Stimulated activated CD8-positive, alpha-beta memory T cell treated with anti-CD3 and anti-CD28 coated beads, Interleukin-2, amount 100 ng/mL, for 1 hour (primary cell): Measurements from ENCODE around the gene SMAP1.

Experiments used
- DNase-seq, 2 donors: peaks; one replicate each; pipeline ENCODE4 v3.0.0-alpha.2; 2020; ENCODE audit warnings: low read depth in 2 of 2

Gene SMAP1

DNA sequence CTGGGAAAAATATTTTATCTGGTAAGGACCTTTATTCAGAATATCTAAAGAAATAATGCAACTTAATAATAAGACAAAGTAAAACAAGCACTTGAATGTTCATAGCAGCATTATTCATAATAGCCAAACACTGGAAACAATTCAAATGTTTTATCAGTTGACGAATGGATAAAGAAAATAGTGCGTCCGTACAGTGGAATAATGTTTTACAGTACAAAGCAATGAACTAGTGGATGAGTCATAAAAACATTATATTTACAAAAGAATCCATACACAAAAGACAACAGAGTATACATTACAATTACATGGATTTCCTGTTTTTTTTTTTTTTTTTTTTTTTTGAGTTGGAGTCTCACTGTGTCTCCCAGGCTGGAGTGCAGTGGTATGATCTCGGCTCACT is 12.7 kb downstream of the SMAP1 start:
- DNase-seq, result no peak

DNA sequence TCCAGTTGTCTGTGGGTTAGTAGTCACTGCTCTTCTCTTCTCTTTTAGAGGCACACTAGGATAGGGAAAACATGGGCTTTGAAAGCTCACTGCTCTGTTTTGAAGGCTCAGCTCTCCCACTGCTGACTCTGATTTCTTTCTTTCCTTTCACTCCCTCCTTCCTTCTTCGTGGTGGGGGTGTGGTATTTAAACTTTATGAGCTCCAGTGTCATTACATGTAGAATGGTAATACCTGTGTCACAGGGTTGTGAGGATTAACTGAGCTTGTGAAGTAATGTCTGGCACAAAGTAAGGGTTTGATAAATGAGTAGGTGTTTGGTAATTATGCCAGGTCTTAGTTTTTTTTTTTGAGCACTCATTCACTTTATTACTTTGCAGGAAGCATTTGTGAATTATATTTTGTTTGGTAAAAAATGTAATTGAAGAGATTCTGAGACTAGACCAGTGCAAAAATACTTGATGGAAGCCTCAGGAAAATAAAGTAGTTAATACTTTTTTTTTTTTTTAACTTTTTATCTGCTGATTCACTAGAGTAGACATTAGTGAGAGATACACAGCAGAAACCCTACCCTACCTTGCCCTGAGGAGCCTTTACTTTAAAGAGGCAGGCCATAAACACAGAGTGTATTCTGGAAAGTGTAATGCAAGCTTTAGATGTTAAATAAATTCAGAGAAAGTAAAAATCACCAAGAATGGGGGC is 17.3 kb downstream of the SMAP1 start:
- DNase-seq, result no peak

DNA sequence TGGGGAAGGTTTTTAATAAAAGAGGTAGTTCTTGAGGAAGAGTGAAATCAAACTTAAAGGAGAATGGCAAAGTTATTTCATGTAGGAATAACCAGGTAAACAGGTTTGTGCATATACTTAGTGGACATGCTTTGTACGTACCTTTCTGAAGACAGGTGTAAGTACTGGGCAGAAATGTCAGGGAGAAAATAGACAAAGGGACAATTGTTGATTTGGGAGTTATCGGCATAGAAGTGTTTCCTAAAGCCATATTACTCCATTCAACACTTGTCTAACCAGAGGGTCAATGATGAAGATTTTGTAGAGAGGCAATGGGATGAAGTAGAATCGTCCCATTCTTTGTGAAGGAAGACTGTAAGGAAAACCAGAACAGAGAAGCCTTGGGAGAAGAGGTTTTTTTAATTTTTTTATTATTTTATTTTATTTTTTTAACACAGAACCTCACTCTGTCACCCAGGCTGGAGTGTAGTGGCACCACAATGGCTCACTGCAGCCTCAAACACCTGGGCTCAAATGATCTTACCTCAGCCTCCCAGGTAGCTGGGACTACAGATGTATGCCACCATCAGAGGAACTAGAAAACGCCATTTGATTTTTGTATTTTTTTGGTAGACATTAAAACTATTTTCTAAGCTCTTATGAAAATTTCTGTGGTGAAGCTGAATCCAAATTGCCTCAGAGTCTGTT is 18.0 kb downstream of the SMAP1 start:
- DNase-seq, result no peak

DNA sequence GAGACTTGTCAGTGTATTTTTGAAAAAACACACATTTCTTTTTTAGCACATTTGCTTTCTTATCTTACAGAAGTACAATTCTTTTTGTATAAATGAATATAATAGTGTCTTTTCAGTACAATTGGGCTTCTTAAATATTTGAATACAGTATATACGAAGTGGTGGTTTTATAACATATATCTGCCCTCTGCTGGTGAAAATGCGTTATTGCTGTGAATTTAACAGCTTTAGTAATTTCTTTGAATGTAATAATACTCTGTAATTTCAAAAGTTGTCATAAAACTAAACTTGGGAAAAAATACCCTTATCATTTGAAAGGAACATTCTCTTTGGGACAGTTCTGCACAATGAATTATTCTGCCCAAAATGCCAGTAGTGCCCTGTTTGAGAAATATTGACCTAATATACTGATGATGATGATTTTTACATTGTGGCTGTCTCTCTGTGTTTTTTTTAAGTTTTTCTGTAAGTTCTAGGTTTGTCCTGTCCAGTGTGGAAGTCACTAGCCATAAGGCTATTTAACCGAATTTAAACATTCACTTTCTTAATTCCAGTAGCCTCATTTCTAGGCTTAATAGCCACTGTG is 19.0 kb downstream of the SMAP1 start:
- no peak for DNase-seq

DNA sequence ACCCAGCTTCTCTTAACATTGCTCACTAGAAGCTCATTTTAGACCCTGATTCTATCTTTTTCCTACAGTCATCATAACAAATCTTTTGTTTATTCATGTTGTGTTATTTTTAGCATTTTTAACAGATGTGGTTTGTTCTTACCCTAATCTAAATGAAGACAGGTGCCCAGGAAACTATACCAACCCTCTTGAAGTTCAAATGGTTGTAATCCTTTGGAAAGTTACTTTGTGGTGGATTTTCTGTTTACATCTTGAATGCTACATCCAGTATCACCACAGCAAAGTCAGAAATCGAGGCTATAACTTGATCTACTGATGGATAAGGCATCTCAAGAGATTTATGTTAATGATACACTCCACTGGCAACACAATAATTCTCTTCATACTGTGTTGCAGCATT is 26.2 kb downstream of the SMAP1 start:
- DNase-seq, result no peak

DNA sequence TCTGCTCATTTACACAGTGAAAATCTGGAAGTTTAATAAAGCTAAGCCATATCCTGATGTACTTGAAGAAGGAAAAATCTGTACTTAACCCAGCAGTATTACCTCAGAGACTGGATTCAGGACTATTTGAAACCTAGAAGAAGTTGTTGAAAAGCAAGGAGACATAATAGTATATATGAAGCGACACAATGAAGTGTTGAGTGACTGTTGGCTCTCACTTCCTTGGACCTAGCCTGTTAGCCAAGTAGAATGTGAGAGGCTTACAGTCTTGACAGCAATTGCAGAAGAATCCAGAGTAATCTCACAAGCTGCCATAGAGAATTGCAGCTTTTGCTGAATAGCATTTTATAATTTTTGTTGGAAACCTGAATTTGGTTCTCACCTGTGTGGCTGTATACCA is 26.7 kb downstream of the SMAP1 start:
- DNase-seq, result no peak

DNA sequence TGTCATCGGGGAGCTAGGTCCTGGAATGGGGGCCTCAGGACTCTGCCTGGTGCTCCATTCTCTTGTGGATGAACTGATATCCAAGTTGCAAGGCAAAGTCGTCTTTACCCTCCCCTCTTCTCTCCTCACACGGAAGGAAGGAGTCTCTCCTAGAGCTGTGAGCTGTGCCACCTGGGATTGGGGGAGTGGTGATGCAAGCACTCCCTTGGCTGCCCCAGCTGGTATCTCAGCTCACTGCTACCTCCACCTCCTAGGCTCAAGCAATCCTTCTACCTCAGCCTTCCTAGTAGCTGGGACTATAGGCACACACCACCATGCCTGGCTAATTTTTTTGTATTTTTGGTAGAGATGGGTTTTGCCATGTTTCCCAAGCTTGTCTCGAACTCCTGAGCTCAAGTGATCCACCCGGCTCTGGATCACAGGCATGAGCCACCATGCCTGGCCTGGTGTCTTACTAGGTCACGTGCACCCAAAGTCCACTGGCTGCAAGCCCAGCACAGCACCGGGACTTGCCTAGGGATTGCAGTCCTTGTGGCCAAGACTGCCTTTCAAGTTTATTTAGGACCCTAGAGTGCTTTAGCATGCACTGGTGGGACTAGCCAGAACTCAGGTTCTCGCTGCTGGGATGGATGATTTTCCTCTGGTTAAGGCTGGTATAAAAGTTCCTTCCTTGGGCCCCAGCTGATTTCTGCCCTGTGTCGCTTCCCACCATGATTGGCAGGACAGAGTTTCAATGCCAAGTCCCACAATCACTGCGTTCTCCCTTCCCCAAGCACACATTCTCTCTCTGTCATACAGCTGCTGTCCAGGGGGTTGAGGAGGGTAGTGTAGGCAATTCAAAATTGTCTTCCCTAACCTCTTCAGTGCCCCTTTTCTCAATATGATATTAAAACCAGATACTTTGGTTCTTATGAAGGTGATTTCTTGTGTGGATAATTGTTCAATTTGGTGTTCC is 33.5 kb downstream of the SMAP1 start:
- DNase-seq, result no peak

DNA sequence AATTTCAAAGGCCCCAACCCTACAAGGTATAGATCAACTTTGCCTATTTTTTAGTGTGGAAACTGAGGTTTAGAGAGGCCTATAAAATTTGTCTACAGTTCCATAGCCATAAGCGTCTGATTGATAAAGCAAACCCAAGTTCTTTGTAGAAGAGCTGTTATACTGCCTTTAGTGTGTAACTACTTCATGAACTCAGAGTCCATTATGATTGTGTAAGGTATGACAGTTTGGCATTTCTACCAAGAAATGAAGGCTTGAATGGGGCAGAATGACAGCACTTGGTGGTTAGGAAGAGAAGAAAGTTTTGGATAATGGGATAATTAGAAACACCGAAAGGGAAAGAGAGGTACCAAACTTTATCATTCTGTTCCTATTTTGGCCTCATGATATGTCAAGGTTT is 38.1 kb downstream of the SMAP1 start:
- DNase-seq, result no peak

DNA sequence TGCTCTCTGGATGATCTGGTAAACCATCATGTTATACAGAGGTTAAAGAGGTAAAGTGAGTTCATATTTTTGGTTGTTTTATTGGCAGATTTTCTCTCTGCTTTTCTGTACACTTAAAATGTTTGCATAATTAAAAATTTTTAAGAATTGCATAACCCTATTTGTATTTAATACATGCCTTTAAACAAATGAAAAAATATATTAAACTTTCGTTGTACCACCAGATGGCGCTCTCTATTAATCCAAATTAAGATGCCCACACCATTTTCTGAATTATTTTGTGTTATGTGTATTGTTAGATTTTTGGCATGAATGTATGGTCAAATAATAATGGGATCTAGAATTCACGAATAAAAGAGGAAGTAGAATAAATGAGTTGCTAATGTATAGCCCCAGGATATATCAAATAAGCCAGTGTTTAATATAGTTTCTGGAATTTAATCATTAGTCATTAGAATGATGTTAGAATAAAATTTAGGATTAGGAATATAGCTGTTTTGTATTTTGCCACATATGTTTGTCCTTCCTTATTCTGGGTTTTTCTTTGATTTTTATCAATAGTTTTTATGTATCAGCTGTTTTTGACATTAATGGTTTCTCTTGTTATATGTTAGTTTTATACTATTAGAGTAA is 38.9 kb downstream of the SMAP1 start:
- no peak for DNase-seq

DNA sequence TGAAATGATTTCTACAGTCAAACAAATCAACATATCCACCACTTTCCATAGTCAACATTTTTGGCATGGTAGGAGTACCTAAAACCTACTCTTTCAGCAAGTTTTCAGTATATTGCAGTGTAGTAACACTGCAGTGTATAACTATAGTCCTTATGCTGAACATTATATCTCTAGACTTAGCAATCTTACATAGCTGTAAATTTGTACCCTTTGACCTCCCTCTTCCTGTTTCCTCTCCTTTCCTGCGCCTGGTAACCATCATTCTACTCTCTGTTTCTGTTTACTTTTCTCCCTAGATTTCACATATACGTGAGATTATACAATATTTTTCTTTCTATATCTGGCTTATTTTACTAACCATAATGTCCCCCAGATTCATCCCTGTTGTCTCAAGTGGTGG is 40.2 kb downstream of the SMAP1 start:
- no peak for DNase-seq

DNA sequence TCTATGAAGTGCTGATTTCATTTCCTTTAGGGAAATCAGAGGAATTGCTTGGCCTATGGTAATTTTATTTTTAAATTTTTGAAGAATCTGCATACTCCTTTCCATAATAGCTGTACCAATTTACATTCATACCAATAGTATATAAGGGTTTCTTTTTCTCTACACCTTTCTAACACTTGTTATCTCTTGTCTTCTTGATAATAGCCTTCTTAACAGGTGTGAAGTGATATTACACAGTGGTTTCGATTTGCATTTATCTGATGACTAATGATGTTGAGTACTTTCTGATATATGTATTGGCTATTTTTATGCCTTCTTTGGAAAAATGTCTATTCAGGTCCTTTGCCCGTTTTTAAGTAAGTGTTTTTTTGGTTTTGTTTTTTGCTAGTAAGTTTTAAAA is 40.8 kb downstream of the SMAP1 start:
- DNase-seq, result no peak

DNA sequence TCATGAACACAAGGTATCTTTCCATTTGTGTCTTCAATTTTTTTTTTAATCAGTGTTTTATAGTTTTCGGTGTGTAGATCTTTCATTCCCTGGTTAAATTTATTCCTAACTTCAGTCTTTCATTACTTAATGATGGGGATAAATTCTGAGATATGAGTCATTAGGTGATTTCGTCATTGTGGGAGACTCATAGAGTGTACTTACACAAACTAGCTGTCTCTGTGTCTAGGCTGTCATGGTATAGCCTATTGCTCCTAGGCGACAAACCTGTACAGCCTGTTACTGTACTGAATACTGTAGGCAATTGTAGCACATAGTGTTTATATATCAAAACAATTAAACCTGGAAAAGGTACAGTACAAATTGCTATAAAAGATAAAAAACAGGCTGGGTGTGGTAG is 42.1 kb downstream of the SMAP1 start:
- no peak for DNase-seq

DNA sequence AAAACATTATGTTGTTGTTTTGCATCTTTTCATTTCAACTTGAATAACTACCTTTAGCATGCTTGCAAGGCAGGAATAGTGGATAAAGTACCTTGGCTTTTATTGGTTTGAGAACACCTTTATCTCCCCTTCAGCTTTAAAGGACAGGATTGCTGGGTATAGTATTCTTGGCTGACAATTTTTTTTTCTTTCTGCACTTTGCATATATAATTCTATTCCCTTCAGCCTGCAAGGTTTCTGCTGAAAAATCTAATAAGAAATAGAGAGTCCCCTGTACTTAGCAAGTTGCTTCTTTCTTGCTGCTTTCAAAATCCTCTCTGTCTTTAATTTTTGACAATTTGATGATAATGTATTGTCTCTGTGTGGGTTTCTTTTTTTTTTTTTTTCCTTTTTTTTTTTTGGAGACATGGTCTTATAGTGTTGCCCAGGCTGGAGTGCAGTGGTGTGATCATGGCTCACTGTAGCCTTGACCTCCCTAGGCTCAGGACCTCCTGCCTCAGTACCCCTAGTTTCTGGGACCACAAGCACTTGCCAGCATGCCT is 47.1 kb downstream of the SMAP1 start:
- no peak for DNase-seq

DNA sequence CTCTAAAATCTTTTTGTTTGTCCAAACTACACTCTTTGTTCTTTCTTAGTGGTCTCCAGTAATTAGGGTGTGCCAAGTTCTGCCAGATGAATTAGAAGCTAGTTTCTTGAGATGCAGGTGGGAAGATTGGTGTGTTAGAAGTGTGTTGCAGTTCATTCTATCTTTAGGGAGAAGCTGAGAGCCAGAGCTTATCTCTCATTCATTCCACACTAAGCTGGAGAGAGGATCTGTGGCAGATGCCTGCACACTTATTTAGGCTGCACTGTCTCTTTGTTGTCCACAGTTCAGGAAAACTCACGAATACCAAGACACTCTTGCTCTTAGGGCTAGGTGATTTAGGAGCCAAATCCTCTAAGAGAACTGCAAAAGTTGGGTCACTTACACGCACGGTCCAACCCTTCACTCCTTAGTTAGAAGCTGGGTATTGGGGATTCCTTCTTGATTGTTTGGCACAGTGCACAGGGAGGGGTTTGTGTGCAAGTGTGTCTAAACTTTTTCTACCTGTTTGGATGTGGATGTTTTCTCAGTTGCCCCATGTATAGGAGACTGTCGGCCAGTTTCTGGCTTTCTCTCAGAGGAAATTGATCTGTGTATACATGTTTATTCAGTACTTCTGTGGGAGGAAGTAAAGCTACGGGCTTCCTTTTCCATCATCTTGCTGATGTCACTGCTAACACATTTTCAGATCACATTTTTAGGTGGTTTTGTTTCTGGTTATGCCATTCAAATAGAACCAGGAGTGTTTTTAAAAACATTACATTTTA is 49.5 kb downstream of the SMAP1 start:
- DNase-seq, result no peak

DNA sequence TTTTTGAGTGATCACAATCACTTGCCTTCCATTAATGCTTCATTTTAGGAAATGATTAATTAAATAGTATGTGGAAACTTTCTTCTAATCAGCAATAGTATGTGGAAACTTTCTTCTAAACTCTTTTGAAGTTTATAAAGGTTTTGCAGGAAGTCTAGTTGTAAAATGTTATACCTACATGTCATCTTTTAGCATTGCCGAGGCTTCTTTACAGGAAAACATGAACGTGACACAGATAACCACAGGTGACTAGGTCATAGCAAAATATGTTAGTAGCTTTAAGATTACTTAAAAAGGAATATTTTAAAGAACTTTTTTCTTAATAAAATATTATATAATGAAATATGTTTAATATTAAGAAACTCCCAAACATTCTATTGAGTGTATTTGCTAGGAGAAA is 56.8 kb downstream of the SMAP1 start:
- no peak for DNase-seq

DNA sequence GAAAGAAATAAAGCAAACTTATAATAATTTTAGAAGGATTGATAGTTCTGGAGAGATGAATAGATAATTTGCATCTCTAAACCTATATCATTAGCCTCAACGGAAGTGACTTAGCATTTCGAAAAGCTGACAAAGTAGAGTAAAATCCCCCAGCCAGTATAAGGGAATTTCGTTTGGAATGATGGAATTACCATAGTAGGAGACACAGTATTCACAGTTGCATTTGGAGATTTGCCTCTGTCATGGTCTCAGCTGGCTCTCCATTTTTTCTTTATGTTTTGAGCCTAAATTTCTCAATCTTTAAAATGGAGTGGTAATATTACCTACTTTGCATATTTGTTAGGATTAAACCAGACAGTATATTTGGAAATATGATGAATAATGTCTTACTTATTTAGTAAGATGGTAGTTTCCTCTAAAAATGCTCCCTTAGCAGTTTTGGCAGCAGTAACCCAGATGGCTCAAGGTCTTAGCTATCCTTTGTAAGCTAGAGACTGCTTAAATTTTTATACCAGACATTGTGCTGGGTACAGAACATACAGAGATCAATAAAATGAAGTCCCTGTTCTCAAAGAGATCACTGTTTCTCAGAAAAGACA is 58.2 kb downstream of the SMAP1 start:
- no peak for DNase-seq

DNA sequence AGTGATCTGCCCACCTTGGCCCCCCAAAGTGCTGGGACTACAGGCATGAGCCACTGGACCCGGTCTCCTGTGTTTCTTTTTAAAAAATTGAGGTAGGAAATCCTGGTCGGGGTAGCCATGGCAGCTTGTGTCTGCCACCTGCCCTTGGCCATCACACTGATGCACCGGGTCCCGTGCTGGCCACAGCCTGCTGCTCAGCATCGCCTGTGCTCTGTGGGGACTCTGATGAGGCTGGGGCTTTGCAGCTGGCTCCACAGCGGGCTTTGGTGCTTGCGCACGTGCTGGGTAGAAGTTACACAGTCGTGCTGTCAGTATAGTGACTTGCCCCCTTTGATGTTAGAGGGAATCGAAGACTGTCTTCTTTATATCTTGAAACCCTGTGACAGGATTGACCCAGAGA is 66.7 kb downstream of the SMAP1 start:
- no peak for DNase-seq

DNA sequence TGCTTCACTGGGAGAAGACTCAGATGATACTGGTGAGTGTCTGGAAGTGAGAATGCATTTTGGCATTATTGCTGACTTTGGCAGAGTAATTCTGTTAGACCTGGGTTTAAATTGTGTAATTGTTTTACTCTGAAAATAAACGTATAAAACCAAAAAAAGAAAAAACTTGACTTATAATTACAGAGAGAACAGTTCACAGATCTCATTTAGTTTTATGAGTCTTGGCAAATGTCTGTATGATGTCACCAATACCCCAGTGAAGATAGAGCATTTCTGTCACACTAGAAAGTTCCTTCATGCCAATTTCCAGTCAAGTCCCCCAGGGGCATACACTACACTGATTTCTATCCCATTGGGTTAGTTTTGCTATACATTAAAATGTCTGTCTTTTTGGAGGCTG is 67.3 kb downstream of the SMAP1 start:
- no peak for DNase-seq

DNA sequence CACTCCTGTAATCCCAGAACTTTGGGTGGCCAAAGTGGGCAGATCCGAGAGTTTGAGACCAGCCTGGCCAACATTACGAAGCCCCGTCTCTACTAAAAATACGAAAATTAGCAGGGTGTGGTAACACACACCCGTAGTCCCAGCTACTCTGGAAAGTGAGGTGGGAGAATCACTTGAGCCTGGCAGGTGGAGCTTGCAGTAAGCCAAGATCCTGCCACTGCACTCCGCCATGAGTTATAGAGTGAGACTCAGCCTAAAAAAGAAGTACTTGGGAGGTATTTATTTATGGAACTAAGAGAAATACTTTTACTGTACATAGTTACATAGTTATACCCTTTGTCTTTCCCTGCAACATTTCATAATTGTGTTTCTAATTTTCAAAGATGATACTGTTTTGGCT is 67.8 kb downstream of the SMAP1 start:
- DNase-seq, result no peak

DNA sequence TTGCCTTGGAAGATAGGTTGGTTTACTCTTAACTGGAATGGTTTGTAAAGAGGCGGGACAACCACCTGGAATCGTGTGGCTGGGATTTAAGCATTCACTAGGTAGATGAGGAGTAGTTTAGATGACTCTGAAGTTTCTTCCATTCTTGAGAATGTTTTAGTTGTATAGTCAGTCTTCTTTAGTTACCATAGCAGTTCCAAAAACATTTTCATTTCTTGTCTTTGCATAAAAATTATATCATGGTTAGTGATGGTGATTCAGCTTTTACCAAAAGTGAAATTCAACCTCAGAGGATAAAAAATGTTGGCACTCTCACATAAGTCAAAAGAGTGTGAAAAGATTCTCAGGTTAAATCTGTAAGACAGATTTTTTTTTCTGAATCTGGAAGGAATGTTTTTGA is 70.3 kb downstream of the SMAP1 start:
- DNase-seq, result no peak
